Smooth muscle cell (in vitro differentiated cells): ENCODE results near the gene TMPRSS3. TPM values are rescaled to one million over a fixed set of nuclear protein-coding genes. Genes with fewer than 3 reads are reported as not detected.

Source experiments
- DNase-seq: peaks from one replicate; lab custom pipeline; 2025; ENCODE audit not compliant: unreplicated experiment; lab: John Stamatoyannopoulos, UW
- H2AFZ ChIP-seq: fragments of 200-600 bp; sonication (generic); 2 replicates; pipeline ENCODE4 v1.6.0; 2016; ENCODE audit warnings: antibody characterized with exemption, low read depth, mild to moderate bottlenecking
- H3F3A ChIP-seq: fragments of 200-600 bp; sonication (generic); 2 replicates; pipeline ENCODE4 v1.6.0; 2017; ENCODE audit warnings: antibody characterized with exemption, low read depth
- H3K27ac ChIP-seq: fragments of 200-600 bp; sonication (generic); 2 replicates; pipeline ENCODE4 v1.5.1; 2016; ENCODE audit warnings: low read depth, mild to moderate bottlenecking
- H3K27me3 ChIP-seq: fragments of 200-600 bp; sonication (generic); 2 replicates; pipeline ENCODE4 v1.6.1; 2016; ENCODE audit warnings: low read depth, mild to moderate bottlenecking
- H3K36me3 ChIP-seq: fragments of 200-600 bp; sonication (generic); 2 replicates; pipeline ENCODE4 v1.5.1; 2016; ENCODE audit warnings: low read depth
- H3K4me1 ChIP-seq: fragments of 200-600 bp; sonication (generic); 2 replicates; pipeline ENCODE4 v1.5.1; 2016; ENCODE audit warnings: low read depth
- H3K4me2 ChIP-seq: fragments of 200-600 bp; sonication (generic); 2 replicates; pipeline ENCODE4 v1.6.0; 2016; ENCODE audit warnings: mild to moderate bottlenecking
- H3K4me3 ChIP-seq: fragments of 200-600 bp; sonication (generic); 2 replicates; pipeline ENCODE4 v1.5.1; 2016; ENCODE audit warnings: mild to moderate bottlenecking
- H3K79me2 ChIP-seq: fragments of 200-600 bp; sonication (generic); 2 replicates; pipeline ENCODE4 v1.6.0; 2016; ENCODE audit warnings: low read depth, mild to moderate bottlenecking
- H3K9ac ChIP-seq: fragments of 200-600 bp; sonication (generic); 2 replicates; pipeline ENCODE4 v1.6.0; 2016; ENCODE audit warnings: low read depth
- H3K9me3 ChIP-seq: fragments of 200-600 bp; sonication (generic); replicated peaks from 2 replicates; pipeline ENCODE4 v1.5.1; 2016; ENCODE audit warnings: low read depth
- H4K20me1 ChIP-seq: fragments of 200-600 bp; sonication (generic); 2 replicates; pipeline ENCODE4 v1.6.0; 2016; ENCODE audit warnings: low read depth
- WGBS: methylation state at CpG from one replicate; pipeline ENCODE4 v1.1.7; 2016; ENCODE audit warnings: low lambda C conversion rate; 5-methylcytosine and 5-hydroxymethylcytosine counted together
- polyA plus RNA-seq: library from polyadenylated mRNA; unstranded; fragments of >200 nt; fragmentation: Nextera tagmentation; extraction: Ambion mirVana; gene quantifications from 2 replicates; pipeline ENCODE4 v1.2.1, GENCODE V29; 2016
- total RNA-seq: library from RNA; depleted of rRNA; stranded (reverse); fragments of >200 nt; gene quantifications from 2 replicates; pipeline ENCODE4 v1.2.3, GENCODE V29; 2014
- TF ChIP-seq, protein P1 (sequence below): fragments of 200-600 bp; sonication (generic); IDR thresholded peaks from 2 replicates; pipeline ENCODE4 v1.5.1; 2017; ENCODE audit warnings: borderline replicate concordance, mild to moderate bottlenecking, antibody characterized with exemption; ENCODE audit not compliant: insufficient read depth, poor library complexity, severe bottlenecking

The TMPRSS3 gene
- total and polyA plus RNA-seq, 2 experiments from 2014 or later: not detected

GRCh38 chr21:42387843-42388340, 8.0 kb downstream of the TMPRSS3 start:
- Histone ChIP-seq H3F3A (no peaks in the 10 kb centered on the region), H3K9ac (no peak overlapping the region), H3K4me2 (no peak overlapping the region), H4K20me1 (no peaks in the 10 kb centered on the region), H3K27ac (no peak overlapping the region), H3K9me3 (no peaks in the 10 kb centered on the region), H3K79me2 (no peaks in the 10 kb centered on the region), H3K4me3 (no peak overlapping the region), H3K4me1 (no peaks in the 10 kb centered on the region), H2AFZ (no peak overlapping the region), H3K36me3 (no peaks in the 10 kb centered on the region), H3K27me3 (no peaks in the 10 kb centered on the region)
- 98% methylated on average over 6 of the region's 6 CpGs for WGBS
- DNase-seq: no peak
- TF ChIP-seq, protein P1, sequence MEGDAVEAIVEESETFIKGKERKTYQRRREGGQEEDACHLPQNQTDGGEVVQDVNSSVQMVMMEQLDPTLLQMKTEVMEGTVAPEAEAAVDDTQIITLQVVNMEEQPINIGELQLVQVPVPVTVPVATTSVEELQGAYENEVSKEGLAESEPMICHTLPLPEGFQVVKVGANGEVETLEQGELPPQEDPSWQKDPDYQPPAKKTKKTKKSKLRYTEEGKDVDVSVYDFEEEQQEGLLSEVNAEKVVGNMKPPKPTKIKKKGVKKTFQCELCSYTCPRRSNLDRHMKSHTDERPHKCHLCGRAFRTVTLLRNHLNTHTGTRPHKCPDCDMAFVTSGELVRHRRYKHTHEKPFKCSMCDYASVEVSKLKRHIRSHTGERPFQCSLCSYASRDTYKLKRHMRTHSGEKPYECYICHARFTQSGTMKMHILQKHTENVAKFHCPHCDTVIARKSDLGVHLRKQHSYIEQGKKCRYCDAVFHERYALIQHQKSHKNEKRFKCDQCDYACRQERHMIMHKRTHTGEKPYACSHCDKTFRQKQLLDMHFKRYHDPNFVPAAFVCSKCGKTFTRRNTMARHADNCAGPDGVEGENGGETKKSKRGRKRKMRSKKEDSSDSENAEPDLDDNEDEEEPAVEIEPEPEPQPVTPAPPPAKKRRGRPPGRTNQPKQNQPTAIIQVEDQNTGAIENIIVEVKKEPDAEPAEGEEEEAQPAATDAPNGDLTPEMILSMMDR: no peak

DNA sequence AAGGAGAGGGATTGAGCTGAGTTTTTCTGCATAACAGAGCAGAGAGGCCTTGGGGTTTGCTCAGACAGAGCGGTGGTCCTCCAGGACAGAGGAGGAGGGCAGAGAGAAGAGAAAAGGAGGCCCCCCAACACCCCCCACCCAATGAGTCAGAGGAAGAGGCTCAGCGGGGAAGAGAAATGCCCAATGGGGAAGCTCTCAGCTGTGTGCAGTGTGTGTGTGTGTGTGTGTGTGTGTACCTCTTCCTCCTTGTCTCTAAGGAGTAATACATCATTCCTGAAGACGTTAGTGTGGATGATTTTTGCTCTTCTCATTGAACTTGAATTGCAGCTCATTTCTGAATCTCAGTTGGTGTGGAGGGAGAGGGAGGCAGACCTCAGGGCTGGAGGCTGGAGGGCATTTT, 8.7 kb downstream of the TMPRSS3 start:
- Histone ChIP-seq H2AFZ (no peak overlapping the region), H3K4me1 (no peaks in the 10 kb centered on the region), H3K79me2 (no peaks in the 10 kb centered on the region), H3K9ac (no peak overlapping the region), H3K4me2 (no peak overlapping the region), H3K9me3 (no peaks in the 10 kb centered on the region), H3K36me3 (no peaks in the 10 kb centered on the region), H3F3A (no peaks in the 10 kb centered on the region), H3K4me3 (no peak overlapping the region), H4K20me1 (no peaks in the 10 kb centered on the region), H3K27ac (no peak overlapping the region), H3K27me3 (no peaks in the 10 kb centered on the region)
- no peak for DNase-seq
- TF ChIP-seq, protein P1: no peak
- 78% methylated on average over 3 of the region's 3 CpGs for WGBS

DNA sequence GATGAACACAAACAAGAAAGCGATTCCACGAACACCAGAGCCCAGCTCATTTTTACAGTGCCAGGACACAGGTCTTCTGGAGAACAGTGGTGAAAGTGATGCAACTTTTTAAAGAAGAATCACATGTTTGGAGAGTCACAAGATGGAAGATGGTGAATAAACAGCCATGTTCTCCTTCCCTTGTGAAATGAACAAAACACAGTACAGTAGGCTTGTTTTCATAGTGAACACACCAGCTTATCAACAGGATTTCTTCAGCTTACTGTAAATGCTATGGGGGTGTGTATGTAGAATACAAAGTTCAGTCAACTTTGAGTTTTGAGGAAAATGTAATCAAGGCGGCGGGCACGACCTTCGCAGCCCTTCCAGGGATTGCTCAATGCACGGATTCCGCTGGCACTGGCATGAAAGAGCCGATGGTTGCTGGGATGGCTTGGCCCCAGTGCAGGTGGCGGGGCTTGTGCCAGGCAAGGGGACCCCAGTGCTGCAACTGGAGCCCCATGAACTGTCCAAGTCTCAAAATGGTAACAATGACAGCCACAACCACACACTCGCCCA, 9.7 kb downstream of the TMPRSS3 start:
- no peak overlapping the region for H3K9ac ChIP-seq
- no peaks in the 10 kb centered on the region for H3K27me3 ChIP-seq
- 87% methylated on average over 11 of the region's 11 CpGs for WGBS
- no peak overlapping the region for H3K27ac ChIP-seq
- no peaks in the 10 kb centered on the region for H3F3A ChIP-seq
- TF ChIP-seq, protein P1: no peak
- H3K79me2 ChIP-seq: no peaks in the 10 kb centered on the region
- no peaks in the 10 kb centered on the region for H3K4me1 ChIP-seq
- H3K36me3 ChIP-seq: no peaks in the 10 kb centered on the region
- H3K4me3 ChIP-seq: no peak overlapping the region
- no peak overlapping the region for H2AFZ ChIP-seq
- H3K4me2 ChIP-seq: no peak overlapping the region
- no peak for DNase-seq
- H3K9me3 ChIP-seq: no peaks in the 10 kb centered on the region
- H4K20me1 ChIP-seq: no peaks in the 10 kb centered on the region

DNA sequence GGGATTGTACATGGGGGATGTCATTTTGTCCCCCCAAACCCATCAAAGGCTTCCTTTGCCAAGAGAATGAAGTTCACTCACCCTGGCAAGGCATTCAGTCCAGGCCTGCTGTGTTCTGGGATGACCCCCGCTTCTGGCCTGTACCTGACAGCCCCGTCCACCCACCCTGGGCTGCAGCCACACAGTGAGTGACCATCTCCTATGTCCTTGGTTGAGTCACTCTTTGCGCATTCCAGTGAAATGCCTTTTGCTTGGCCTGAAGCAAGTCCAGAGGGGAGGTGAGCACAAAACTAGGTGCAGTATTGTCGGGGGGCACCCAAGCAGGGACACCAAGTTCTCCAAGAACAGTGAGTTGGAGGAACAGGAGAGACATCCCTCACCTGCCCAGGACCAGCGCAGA, 10.2 kb downstream of the TMPRSS3 start:
- H4K20me1 ChIP-seq: no peaks in the 10 kb centered on the region
- DNase-seq: no peak
- no peak overlapping the region for H3K27ac ChIP-seq
- no peaks in the 10 kb centered on the region for H3F3A ChIP-seq
- H3K4me1 ChIP-seq: no peaks in the 10 kb centered on the region
- no peak overlapping the region for H3K4me2 ChIP-seq
- H3K79me2 ChIP-seq: no peaks in the 10 kb centered on the region
- H3K27me3 ChIP-seq: no peaks in the 10 kb centered on the region
- TF ChIP-seq, protein P1: no peak
- no peaks in the 10 kb centered on the region for H3K9me3 ChIP-seq
- H3K9ac ChIP-seq: no peak overlapping the region
- no peaks in the 10 kb centered on the region for H3K36me3 ChIP-seq
- 91% methylated on average over 5 of the region's 5 CpGs for WGBS
- H3K4me3 ChIP-seq: no peak overlapping the region
- H2AFZ ChIP-seq: no peak overlapping the region
